ENCODE measurements around the gene GAL3ST3.

GRCh38 chr11:66013762-66014100 lies 35.2 kb downstream of the GAL3ST3 start:
- no peak for TF ChIP-seq EZH2 (IDR thresholded peaks at IDR 0.05; ENCODE audit: insufficient read depth, low read length)
- no peak for TF ChIP-seq CTCF (IDR thresholded peaks at IDR 0.05; ENCODE audit: insufficient read depth, low read depth, low read length)
